Naive B cell (primary cell): Measurements from ENCODE around the gene FAM156B. TPM values are rescaled to one million over a fixed set of nuclear protein-coding genes. Genes with fewer than 3 reads are reported as not detected.
"Not testable (repeated sequence)": the region's sequence is repeated elsewhere in the genome, so short reads cannot be mapped to it uniquely, and the experiment has no call there.

Experiments
- ATAC-seq, 2 donors: fragments of 150-1000 bp; cut with Tn5 transposase; 2 replicates each; pipeline ENCODE4 v1.10.0; 2021; ENCODE audit warnings: low read depth in 2 of 2, mild to moderate bottlenecking in 2 of 2, moderate library complexity in 2 of 2
- DNase-seq: peaks from one replicate; pipeline ENCODE4 v3.0.0; 2022
- H3K27ac Mint-ChIP-seq, 6 donors: one replicate each; pipeline ENCODE4 v1.8.0; 2020 to 2022; ENCODE audit warnings: mild to moderate bottlenecking in 6 of 6, mixed read lengths in 6 of 6, moderate library complexity in 5 of 6, inconsistent platforms in 2 of 6
- H3K27me3 Mint-ChIP-seq, 3 donors: one replicate each; pipeline ENCODE4 v1.8.0; 2021 to 2022; ENCODE audit warnings: mixed read lengths in 3 of 3, mild to moderate bottlenecking in 1 of 3
- H3K36me3 Mint-ChIP-seq, 2 donors: one replicate each; pipeline ENCODE4 v1.8.0; 2020 to 2022; ENCODE audit warnings: mixed read lengths in 2 of 2, inconsistent platforms in 1 of 2, mild to moderate bottlenecking in 1 of 2
- H3K4me1 Mint-ChIP-seq, 3 donors: one replicate each; pipeline ENCODE4 v1.8.0; 2020 to 2022; ENCODE audit warnings: mixed read lengths in 3 of 3, inconsistent platforms in 1 of 3, mild to moderate bottlenecking in 1 of 3, moderate library complexity in 1 of 3
- H3K4me3 Mint-ChIP-seq, 8 donors: one replicate each; pipeline ENCODE4 v1.8.0; 2020 to 2022; ENCODE audit warnings: mild to moderate bottlenecking in 8 of 8, mixed read lengths in 8 of 8, moderate library complexity in 8 of 8, inconsistent platforms in 2 of 8
- H3K9me3 Mint-ChIP-seq, 7 donors: one replicate each; pipeline ENCODE4 v1.8.0; 2020 to 2022; ENCODE audit warnings: mixed read lengths in 7 of 7, mild to moderate bottlenecking in 5 of 7, inconsistent platforms in 2 of 7, moderate library complexity in 1 of 7
- polyA plus RNA-seq, 6 donors: library from polyadenylated mRNA; unstranded; fragments of 300-500 nt; fragmentation: Illumina TruSeq; gene quantifications; one replicate each; pipeline ENCODE4 v1.2.3, GENCODE V29; 2021; ENCODE audit warnings: low read depth in 6 of 6

FAM156B gene
- polyA plus RNA-seq, 6 donors from 2014 or later = 4.8 to 8.3 (median 6.9) TPM

GRCh38 chrX:52896438-52896837, 692 bp upstream of the FAM156B start:
- not testable (repeated sequence) for H3K4me1 Mint-ChIP-seq, H3K9me3 Mint-ChIP-seq, H3K27ac Mint-ChIP-seq, H3K36me3 Mint-ChIP-seq, H3K27me3 Mint-ChIP-seq, DNase-seq, H3K4me3 Mint-ChIP-seq
- ATAC-seq = peak; percentile 27 to 36

GRCh38 chrX:52905531-52905930, 8.4 kb downstream of the FAM156B start:
- ATAC-seq, DNase-seq, H3K9me3 Mint-ChIP-seq, H3K4me1 Mint-ChIP-seq, H3K36me3 Mint-ChIP-seq, H3K27ac Mint-ChIP-seq, H3K27me3 Mint-ChIP-seq, H3K4me3 Mint-ChIP-seq: not testable (repeated sequence)

- not testable (repeated sequence) for ATAC-seq
These were observed 8.9 kb downstream of the FAM156B start for GRCh38 chrX:52906072-52906471.

GRCh38 chrX:52907137-52907536, 10.0 kb downstream of the FAM156B start:
- not testable (repeated sequence) for H3K4me3 Mint-ChIP-seq, H3K27ac Mint-ChIP-seq

More at GRCh38 chrX:52906072-52906471, 8.9 kb downstream of the FAM156B start:
- H3K9me3 Mint-ChIP-seq, DNase-seq, H3K36me3 Mint-ChIP-seq, H3K4me1 Mint-ChIP-seq, H3K4me3 Mint-ChIP-seq, H3K27ac Mint-ChIP-seq, H3K27me3 Mint-ChIP-seq: not testable (repeated sequence)

GRCh38 chrX:52907900-52908299, 10.8 kb downstream of the FAM156B start:
- DNase-seq, ATAC-seq, H3K4me1 Mint-ChIP-seq, H3K27me3 Mint-ChIP-seq, H3K36me3 Mint-ChIP-seq, H3K27ac Mint-ChIP-seq, H3K4me3 Mint-ChIP-seq, H3K9me3 Mint-ChIP-seq: not testable (repeated sequence)

More at GRCh38 chrX:52907137-52907536, 10.0 kb downstream of the FAM156B start:
- not testable (repeated sequence) for H3K36me3 Mint-ChIP-seq, DNase-seq, H3K4me1 Mint-ChIP-seq, H3K9me3 Mint-ChIP-seq, H3K27me3 Mint-ChIP-seq, ATAC-seq

- H3K36me3 Mint-ChIP-seq, DNase-seq, H3K4me1 Mint-ChIP-seq, H3K9me3 Mint-ChIP-seq, H3K27ac Mint-ChIP-seq, H3K27me3 Mint-ChIP-seq, H3K4me3 Mint-ChIP-seq, ATAC-seq: not testable (repeated sequence)
These were observed 12.3 kb downstream of the FAM156B start for GRCh38 chrX:52909313-52909969.

GRCh38 chrX:52913681-52914080, 16.6 kb downstream of the FAM156B start:
- not testable (repeated sequence) for H3K4me1 Mint-ChIP-seq, H3K27ac Mint-ChIP-seq, H3K4me3 Mint-ChIP-seq, H3K36me3 Mint-ChIP-seq, H3K9me3 Mint-ChIP-seq, H3K27me3 Mint-ChIP-seq, DNase-seq, ATAC-seq

GRCh38 chrX:52914704-52915103, 17.6 kb downstream of the FAM156B start:
- H3K4me3 Mint-ChIP-seq, H3K9me3 Mint-ChIP-seq, H3K36me3 Mint-ChIP-seq, H3K4me1 Mint-ChIP-seq, DNase-seq, H3K27me3 Mint-ChIP-seq, H3K27ac Mint-ChIP-seq, ATAC-seq: not testable (repeated sequence)

- peak overlapping the region in 7 of 8 donors; percentile 37 to 79 (median 59) for H3K4me3 Mint-ChIP-seq
- H3K9me3 Mint-ChIP-seq = peaks cover 0 to 3% (median 0%) of the 10 kb centered on the region in 7 donors
- DNase-seq (peak; percentile 41), ATAC-seq (peak; percentile 13 to 22)
- H3K4me1 Mint-ChIP-seq = peaks cover 17 to 47% (median 23%) of the 10 kb centered on the region in 3 donors
- no peaks in the 10 kb centered on the region for H3K36me3 Mint-ChIP-seq
- H3K27ac Mint-ChIP-seq = peak overlapping the region; percentile 71 to 92 (median 84)
- no peaks in the 10 kb centered on the region for H3K27me3 Mint-ChIP-seq
These were observed 26.7 kb downstream of the FAM156B start for GRCh38 chrX:52923781-52924241.

GRCh38 chrX:52930214-52930613, 33.1 kb downstream of the FAM156B start:
- not testable (repeated sequence) for ATAC-seq, H3K4me3 Mint-ChIP-seq, H3K27ac Mint-ChIP-seq, H3K27me3 Mint-ChIP-seq, H3K36me3 Mint-ChIP-seq, H3K9me3 Mint-ChIP-seq, DNase-seq
- peaks cover 10 to 12% (median 11%) of the 10 kb centered on the region in 3 donors for H3K4me1 Mint-ChIP-seq

- H3K4me1 Mint-ChIP-seq = peaks cover 10 to 14% (median 14%) of the 10 kb centered on the region in 3 donors
- no peaks in the 10 kb centered on the region for H3K27me3 Mint-ChIP-seq
- H3K4me3 Mint-ChIP-seq = peak overlapping the region in 4 of 8 donors; percentile 15 to 93 (median 58)
These were observed 36.1 kb downstream of the FAM156B start for GRCh38 chrX:52933213-52933612.

GRCh38 chrX:52933976-52934703, 37.0 kb downstream of the FAM156B start:
- DNase-seq (no peak), ATAC-seq (peak; percentile 7 to 19)
- no peaks in the 10 kb centered on the region for H3K27me3 Mint-ChIP-seq
- H3K4me3 Mint-ChIP-seq = peak overlapping the region; percentile 93 to 99 (median 97)
- peaks cover 10 to 14% (median 14%) of the 10 kb centered on the region in 3 donors for H3K4me1 Mint-ChIP-seq
- no peaks in the 10 kb centered on the region for H3K36me3 Mint-ChIP-seq
- peaks cover 0 to 8% (median 0%) of the 10 kb centered on the region in 7 donors for H3K9me3 Mint-ChIP-seq
- peak overlapping the region; percentile 99 to 100 (median 99) for H3K27ac Mint-ChIP-seq

More at GRCh38 chrX:52933213-52933612, 36.1 kb downstream of the FAM156B start:
- peaks cover 0 to 8% (median 0%) of the 10 kb centered on the region in 7 donors for H3K9me3 Mint-ChIP-seq
- no peaks in the 10 kb centered on the region for H3K36me3 Mint-ChIP-seq
- ATAC-seq (no peak), DNase-seq (no peak)
- peak overlapping the region in 1 of 6 donors; percentile 56 for H3K27ac Mint-ChIP-seq

GRCh38 chrX:52934704-52935469, 37.8 kb downstream of the FAM156B start:
- peak overlapping the region; percentile 93 to 99 (median 97) for H3K4me3 Mint-ChIP-seq
- no peaks in the 10 kb centered on the region for H3K36me3 Mint-ChIP-seq
- H3K27me3 Mint-ChIP-seq = no peaks in the 10 kb centered on the region
- ATAC-seq (peak; percentile 92), DNase-seq (peak; percentile 94)
- peaks cover 10 to 14% (median 14%) of the 10 kb centered on the region in 3 donors for H3K4me1 Mint-ChIP-seq
- H3K9me3 Mint-ChIP-seq = peaks cover 0 to 8% (median 0%) of the 10 kb centered on the region in 7 donors
- peak overlapping the region; percentile 99 to 100 (median 99) for H3K27ac Mint-ChIP-seq
